GM21528 (cell line): ENCODE data around the gene PLPPR1.
A peak's percentile ranks its signal among the peaks of the same experiment; 100 is the strongest.

ENCODE experiments used
- ATAC-seq: cut with Tn5 transposase; IDR thresholded peaks from one replicate; pipeline ENCODE4 v1.9.1; 2021; ENCODE audit warnings: mild to moderate bottlenecking, moderate library complexity; ENCODE audit not compliant: unreplicated experiment, low FRiP score

PLPPR1 gene

GRCh38 chr9:101191723-101192122 lies 163.2 kb downstream of the PLPPR1 start:
- no peak for ATAC-seq

GRCh38 chr9:101197026-101197425 lies 168.5 kb downstream of the PLPPR1 start:
- no peak for ATAC-seq

- ATAC-seq = no peak
Observed at GRCh38 chr9:101200852-101201251, 172.3 kb downstream of the PLPPR1 start.

- no peak for ATAC-seq
Observed at GRCh38 chr9:101201630-101202029, 173.1 kb downstream of the PLPPR1 start.

- ATAC-seq = no peak
Observed at GRCh38 chr9:101209670-101210069, 181.1 kb downstream of the PLPPR1 start.

GRCh38 chr9:101212661-101213060 lies 184.1 kb downstream of the PLPPR1 start:
- no peak for ATAC-seq

GRCh38 chr9:101219030-101219429 lies 190.5 kb downstream of the PLPPR1 start:
- ATAC-seq = no peak

GRCh38 chr9:101220341-101220740 lies 191.8 kb downstream of the PLPPR1 start:
- ATAC-seq = no peak

- ATAC-seq = no peak
Observed at GRCh38 chr9:101225271-101225670, 196.7 kb downstream of the PLPPR1 start.

- ATAC-seq = no peak
Observed at GRCh38 chr9:101226161-101226560, 197.6 kb downstream of the PLPPR1 start.

GRCh38 chr9:101226803-101227202 lies 198.3 kb downstream of the PLPPR1 start:
- no peak for ATAC-seq

GRCh38 chr9:101229606-101230005 lies 201.1 kb downstream of the PLPPR1 start:
- no peak for ATAC-seq

- ATAC-seq = no peak
Observed at GRCh38 chr9:101232405-101232977, 204.0 kb downstream of the PLPPR1 start.

- peak; percentile 63 for ATAC-seq
Observed at GRCh38 chr9:101235105-101235866, 206.8 kb downstream of the PLPPR1 start.

GRCh38 chr9:101242651-101243050 lies 214.1 kb downstream of the PLPPR1 start:
- no peak for ATAC-seq

GRCh38 chr9:101246691-101247090 lies 218.2 kb downstream of the PLPPR1 start:
- ATAC-seq = no peak

- no peak for ATAC-seq
Observed at GRCh38 chr9:101247297-101247696, 218.8 kb downstream of the PLPPR1 start.

GRCh38 chr9:101254733-101255433 lies 226.4 kb downstream of the PLPPR1 start:
- no peak for ATAC-seq

- ATAC-seq = no peak
Observed at GRCh38 chr9:101264727-101265126, 236.2 kb downstream of the PLPPR1 start.

- no peak for ATAC-seq
Observed at GRCh38 chr9:101265261-101265660, 236.7 kb downstream of the PLPPR1 start.

GRCh38 chr9:101268426-101268825 lies 239.9 kb downstream of the PLPPR1 start:
- ATAC-seq = no peak
